Femur (tissue), 1 donor: ENCODE data around the gene PTPRT.

Experiments
- DNase-seq: peaks from one replicate; pipeline ENCODE4 v3.0.0-alpha.2; 2017

PTPRT gene

DNA sequence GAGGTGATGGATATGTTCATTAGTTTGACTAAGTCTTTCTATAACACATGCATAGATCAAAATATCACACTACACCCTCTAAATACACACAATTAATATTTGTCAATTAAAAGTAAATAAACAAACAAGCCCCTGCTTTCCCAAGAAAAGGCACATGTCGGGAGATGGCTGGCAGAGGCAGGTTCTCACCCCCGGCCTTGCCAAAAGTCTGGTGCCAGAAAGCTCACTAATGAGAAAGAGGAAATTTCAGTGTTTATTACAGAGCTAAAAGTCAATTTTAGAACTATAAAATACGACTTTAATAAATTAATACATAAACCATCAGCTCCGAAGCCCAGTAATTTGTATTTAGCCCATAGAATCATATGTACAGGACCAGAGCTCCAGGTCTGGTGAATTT, 404.7 kb downstream of the PTPRT start:
- DNase-seq = no peak

DNA sequence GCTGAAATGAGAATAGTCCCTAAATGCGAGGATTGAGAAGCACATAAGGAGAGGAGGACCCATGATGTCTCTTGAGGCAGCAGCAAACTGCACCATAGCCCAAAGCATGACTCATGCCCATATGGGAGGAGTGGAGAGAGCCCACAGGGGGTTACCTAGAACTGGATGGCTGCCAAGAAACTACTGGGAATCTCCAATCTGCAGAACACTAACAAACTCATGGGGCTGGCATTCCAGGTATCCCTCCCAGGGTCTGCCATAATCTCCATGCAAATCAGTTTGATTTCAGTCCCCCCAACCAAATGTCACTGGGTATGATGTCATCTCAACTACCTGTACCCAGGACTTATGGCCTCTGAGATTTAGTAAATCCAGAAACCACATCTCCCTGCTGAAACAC, 410.5 kb downstream of the PTPRT start:
- no peak for DNase-seq

DNA sequence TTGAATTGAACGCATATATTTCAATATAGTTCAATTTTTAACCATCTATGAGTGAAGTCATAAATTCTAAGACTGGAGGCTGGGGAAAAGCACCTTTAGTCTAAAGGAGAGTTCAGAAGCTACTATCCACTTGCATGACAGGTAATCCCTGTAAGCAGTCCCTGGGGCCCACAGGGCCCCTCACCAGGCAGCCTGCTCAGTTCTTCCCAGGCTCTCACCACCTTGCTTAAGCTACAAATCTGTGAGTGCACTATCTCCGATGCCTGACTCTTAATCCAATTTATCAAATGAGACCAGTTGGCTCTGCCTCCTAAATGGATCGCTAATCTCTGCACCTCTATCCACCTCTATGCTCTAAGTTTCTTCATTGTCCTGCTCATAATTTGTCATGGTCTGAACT, 413.8 kb downstream of the PTPRT start:
- no peak for DNase-seq

DNA sequence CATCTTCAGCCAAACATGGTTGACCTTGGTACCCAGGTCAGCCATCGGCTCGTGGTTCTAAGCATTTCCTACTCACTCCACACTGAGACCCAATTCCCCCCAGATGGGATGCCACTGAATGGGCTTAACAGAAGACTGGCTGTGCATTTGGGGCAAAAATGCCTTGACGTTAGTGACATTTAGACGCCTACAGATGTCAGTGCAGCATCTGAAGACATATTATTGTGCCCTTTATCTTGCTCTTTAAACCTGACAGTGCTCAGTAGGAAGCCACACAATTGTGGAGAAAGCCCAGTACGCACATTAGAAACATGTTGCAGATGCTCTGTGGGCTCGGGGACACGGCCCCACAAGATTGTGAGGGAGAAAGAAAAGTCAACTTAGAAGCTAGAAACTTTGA, 414.7 kb downstream of the PTPRT start:
- DNase-seq = no peak

DNA sequence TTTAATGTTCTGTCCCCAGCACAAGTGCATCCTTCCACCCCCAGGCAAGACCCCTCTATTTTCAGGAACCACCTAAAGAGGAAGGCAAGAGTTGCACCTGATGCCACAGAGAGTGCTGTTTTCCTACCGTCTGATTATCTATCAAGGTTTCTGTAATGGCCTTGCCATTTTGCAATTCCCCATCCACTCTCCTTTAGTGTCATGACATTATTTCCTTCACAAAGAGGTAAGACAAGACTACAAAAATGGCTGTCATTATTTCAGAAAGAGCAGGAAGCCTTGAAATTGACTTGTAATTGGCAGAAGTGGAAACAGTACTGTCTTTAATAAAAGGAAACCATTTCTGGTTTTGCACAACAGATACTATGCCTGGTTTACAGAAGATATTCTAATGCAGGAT, 426.7 kb downstream of the PTPRT start:
- no peak for DNase-seq

DNA sequence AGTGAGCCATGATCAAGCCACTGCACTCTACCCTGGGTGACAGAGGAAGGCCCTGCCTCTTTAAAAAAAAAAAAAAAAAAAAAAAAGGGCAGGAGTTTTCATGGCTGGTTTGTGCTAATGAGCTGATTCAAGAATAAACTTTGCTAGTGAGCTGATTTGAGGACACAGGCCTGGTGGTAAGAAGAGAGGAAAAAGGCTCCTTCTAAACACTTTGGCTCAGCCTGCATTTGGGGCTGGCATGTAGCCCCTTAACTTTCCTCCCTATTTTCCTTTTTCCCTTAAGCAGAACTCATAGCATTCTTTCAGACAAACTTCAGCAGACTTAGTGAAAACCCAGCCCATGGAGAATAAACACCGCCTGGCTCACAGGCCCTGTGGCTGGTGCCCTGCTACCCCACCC, 432.7 kb downstream of the PTPRT start:
- DNase-seq = no peak

DNA sequence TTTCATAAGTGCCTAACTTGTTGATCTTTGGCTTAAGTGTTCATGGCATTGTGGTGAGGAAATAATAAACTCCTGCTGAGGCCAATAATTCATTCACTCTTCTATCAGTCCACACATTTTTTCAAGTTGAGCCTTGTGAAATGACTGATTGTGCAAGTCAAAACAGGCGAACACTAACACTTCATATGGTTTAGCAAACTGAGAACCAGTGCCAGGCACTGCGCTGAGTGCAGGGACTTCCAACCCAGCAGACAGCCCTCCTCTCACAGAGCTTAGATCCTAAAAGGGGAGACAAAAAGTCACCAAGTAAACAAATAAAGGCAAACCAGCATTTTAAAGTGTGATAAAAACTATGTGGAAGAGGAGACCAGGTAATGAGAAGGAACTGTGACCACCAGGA, 435.0 kb downstream of the PTPRT start:
- DNase-seq = no peak

DNA sequence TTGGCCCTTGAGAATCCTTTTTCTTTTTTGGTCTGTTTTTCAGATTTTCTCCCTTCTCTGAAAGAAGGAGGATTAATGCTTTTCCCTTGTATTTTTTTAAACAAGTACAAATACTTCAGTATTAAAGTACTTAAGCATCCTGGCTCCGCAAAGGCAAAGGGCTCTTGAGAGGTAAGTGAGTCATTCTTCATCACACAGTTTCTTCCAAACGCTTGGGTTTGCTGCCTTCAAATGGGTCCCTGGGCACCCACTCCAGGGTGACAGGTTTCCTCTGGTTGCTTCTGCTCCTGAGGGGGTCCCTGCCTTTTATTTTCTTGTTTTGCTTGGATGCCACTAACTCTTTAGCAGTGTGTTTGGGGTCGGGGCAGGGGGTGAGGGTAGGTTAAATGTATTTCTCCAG, 437.1 kb downstream of the PTPRT start:
- DNase-seq = no peak

DNA sequence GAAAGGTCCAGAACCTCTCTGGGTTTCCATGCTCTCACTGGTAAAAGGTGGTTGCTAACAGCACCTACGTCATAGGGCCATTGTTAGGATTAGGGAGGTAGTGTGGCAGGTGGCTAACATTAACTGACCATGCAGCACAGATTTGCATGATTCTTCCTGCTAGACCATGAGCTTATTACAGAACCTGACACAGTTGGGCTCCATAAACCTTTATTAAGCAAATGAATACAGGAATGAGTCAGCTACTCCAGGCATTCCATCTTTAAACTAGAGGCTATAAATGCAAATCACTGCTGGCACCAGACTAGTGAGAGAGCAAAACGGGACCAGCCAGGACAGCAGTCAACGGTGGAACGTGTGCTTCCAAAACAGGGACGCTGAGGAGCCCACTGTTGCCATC, 440.1 kb downstream of the PTPRT start:
- no peak for DNase-seq

DNA sequence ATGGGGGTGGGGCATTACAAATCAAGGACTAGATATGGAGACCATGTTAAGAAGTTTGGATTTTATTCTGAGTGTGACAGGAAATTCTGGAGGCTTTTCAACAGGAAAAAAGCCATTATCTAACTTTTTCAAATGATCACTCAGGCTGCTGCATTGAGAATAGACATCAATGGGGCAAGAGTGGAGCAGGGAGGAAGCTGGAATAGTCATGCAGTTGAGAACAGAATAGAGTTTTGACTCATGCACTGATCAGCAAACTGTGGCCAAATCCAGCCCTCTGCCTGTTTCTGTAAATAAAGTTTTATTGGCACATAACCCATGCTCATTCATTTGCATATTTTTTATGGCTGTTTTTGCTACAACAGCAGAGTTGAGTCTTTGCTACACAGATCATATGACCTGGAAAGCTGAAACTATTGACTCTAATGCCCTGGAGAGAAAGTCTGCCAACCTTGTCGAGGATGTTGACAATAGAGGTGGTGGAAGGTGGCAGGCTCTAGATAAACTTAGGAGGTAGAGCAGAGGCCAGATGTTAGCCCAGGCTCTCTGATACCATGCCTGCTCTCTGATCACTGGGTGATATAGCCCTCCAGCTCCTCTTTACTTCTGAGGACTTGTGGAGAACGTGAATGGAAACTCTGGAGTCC, 441.8 kb downstream of the PTPRT start:
- no peak for DNase-seq

DNA sequence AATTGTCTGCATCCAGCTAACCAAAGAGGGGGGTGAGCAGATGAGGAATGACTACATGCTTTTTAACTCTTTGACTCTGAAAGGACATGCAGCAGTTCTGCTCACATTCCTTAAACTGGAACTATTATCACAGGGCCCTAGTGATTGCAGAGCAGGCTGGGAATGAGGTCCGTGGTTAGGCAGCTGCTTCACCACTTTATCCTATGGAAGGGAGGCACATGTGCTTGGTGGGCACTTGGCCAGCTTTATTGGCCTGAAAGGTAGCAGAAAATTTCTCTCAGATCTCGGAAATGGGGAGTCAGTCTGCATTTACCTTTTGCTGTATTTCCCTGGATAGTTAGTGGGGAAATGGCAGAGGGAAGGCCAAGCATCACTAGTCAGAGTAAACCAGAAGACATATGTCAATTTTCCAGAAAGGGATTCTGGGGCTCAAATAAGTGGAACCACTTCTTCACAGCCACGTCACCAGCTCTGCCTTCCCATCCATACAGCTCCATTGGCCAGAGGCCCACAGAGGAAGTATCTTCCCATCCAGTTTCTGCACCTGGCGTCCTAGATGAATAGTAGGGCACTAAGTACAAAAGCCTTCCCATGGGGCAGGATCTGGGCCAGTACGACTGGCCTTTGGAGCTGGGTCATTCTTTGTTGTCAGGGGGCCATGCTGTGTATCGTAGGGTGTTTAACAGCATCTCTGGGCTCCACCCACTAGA, 444.8 kb downstream of the PTPRT start:
- DNase-seq = no peak

DNA sequence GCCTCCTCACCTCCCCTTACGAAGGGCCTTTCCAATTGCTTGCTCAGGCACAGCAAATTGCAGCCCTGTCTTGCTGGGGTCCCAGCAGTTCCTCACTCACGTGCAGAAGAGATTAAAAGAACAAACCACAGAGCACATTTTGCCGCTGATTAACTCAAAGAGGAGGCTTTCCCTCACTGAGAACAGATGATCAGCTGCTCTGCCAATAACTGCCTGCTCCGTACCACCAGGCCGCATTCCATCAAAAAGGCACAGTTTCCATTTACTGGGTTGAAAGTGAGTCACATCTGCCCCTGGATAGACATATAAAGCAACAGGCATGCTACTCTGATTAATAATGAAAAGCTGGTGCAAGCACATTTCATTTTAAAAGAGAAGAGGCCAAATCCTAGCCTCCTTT, 446.8 kb downstream of the PTPRT start:
- DNase-seq = no peak

DNA sequence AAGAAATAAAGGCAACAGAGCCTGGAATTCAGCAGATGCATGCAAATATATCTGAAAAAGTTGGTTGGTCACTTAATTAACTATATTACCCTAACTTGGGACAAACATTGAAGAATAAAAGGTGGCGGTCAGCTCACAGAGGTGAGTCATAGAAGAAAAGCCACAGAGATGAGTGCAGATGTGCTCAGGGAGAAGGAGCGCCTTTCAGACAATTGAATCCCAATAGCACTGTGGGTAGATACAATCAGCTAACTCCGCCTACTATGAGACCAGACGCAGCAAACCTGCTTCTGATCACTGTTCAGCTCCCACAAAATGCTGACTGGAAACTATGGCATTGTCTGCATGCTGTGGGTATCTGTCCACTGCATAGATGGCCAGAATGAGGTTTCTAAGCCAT, 447.8 kb downstream of the PTPRT start:
- no peak for DNase-seq

DNA sequence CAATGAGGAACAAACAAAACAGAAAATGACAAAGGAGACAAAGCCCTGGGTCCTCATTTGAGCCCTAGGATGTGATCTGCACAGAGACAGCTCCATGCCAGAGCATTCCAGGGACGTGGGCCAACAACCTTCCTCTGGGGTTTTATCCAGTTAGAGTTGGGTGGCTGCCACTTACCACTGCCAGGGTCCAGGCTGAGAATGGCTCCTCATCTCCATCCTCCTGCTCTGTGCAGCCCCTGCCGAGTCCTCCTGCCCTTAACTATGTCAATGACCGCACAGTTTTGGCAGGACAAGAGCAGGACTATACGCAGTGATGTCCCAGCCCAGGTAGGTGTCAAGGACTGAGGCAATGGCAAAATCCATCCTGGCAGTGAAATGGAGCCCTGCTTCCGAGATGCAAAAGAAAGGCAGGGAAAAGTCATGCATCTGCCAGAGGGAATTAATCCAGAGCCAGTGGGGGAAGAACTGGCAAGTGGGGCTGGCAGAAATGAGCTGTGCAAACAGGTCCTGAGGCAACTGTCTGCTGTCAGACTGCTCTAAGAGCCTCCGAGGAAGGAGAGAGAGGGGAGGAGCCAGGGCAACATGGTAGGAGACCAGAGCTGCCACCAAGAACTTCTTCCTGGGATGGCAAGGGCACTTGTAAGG, 449.4 kb downstream of the PTPRT start:
- DNase-seq = peak; percentile 23

DNA sequence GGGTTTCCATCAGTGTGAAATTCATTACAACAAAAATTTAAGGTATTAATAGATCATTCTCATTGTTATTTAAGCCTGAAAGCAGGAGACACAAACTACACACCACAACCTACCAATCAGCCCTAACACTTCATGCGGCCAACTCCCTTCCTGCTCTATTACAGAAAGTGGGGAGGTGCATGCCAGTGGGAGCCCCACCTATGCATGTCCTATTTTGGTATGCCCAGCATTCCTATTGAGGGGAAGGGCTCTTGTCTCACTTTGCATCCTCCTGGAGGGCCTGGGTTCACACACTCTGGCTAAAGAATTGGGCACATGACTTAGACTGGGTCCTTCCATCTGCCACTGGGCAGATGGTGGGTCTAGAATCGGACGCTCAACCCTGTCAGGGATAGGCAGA, 450.0 kb downstream of the PTPRT start:
- no peak for DNase-seq

DNA sequence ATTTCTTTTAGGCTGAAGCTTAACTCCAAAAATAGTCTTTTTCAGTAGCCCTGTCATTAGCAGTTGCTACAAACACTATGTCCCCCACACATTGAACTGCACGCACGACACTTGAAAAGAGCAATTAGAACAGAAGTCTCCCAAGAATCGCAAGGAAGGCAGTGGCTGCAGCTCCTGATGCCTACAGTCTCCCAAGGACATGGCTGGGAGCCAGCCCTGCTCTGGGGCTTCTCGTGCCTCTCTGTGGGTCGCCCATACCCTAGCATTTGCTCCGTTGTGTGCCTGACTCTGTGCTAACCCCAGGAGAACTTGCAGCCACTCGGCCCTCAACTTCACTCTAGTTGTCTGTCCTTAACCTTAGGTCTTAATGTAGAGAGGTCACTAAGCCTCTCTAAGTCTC, 454.2 kb downstream of the PTPRT start:
- no peak for DNase-seq

DNA sequence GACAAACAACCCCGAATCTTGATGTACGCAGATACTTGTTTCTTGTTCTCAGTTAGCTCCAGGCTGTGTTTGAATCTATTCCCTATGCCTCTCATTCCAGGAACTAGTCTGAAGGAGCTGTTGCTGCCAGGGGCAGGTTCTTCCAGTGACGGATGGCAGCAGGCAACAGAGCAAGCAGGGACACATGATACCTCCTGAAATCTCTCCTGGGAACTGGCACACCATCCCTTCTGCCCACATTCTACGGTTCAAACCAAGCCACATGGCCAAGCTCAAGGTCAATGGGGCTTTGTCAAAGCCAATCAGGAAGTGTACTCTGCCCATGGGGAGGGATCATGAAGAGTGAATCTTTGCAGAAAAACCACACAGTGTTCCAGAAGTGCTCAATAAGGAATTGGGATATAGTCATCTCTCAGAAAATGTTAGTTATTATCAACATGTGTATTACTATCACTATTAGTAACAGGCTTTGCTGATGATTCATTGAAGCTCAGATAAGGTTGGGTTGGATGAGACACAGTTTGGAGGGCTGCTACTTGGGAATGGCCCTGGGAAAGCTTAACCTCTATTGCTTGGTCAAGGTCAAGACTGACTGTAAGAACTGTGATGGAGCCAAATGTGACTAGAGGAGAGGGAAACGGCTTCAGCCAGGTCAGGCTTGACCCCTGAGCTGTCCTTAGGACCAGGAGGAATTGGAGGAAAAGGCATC, 454.9 kb downstream of the PTPRT start:
- DNase-seq = no peak

DNA sequence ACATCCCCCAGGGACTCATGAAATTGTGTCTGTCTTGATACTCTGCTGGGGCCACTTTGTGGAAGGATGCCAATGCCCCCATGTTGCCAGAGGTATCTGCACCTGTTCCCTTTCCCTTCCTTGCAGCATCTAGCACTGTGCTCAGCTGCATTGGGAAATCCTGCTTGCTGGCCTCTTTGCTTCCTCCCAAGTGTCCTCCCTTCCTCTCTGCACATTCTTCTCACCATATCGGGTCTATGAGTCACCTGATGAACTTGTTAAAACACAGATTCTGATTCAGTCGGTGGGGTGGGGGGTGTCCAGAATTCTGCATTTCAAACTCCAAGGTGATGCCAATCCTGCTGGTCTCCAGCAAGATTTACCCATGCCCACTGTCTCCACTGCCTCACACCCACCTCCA, 467.8 kb downstream of the PTPRT start:
- DNase-seq = no peak

DNA sequence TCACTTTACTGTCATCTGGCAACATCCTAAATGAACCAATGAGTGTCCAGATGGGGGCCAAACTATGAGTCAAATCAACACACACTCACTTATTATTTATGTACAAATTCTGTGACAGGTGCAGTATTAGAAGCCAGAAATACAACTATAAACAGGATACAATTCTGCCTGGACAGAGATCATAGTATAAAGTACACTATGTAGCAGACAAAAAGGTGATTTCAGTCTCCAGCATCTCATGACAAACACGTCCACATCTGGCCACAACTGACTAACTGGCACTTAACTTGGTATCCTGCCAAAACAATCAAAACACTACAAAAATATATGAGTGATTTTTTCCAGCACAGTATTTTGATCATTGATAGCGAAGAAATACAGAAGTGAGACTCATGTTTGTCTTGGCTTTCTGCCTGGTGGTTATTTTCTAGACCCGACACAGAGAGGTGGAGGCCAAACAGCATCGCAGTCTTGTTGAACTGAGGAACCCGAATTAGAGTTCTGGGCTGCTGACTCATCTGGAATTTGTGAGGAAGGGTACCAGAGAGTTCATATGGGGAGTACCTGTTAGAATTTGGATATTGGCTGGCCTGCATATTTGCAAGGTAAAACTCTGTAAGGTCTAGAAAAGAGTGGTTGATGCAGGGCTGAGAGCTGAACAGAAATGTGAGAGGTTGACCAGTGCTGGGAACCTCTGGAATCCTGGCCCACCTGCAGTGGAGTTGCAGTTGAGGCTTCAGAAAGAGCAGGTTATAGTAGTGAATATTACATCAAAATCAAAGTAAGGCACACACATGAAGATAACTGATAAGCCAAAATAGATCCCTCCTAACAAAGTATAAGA, 475.2 kb downstream of the PTPRT start:
- DNase-seq = no peak

DNA sequence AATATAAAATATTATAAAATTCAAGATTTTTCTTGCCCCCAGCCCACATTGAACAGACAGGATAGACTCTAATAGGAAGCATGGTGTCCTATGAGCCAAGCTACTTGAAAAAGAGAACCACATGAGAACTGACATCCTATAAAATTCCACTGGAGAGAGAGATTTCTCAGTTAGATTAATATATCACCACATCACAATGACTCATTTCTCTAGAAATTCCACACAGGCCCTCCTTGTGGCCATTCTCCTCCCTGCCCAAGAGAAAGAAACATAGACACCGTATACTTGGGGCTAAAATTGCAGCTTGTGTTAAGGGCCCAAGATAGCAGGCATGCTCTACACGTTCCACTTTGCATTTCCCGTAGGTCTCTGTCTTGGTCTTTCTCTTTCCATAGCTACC, 481.4 kb downstream of the PTPRT start:
- DNase-seq = no peak

DNA sequence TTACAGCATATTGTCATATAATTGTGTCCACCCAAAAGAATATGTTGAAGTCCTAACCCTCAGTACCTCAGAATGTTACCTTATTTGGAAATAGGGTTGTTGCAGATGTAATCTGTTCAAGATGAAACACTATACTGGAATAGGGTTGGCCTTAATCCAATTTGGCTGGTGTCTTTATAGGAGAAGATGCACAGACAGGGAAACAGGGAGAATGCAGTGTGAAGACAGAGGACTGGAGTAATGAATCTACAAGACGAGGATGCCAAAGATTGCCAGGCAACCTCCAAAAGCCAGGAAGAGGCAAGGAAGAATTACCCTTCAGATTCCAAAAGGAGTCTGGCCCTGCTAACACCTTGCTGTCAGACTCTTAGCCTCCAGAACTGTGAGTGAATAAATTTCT, 482.9 kb downstream of the PTPRT start:
- no peak for DNase-seq

DNA sequence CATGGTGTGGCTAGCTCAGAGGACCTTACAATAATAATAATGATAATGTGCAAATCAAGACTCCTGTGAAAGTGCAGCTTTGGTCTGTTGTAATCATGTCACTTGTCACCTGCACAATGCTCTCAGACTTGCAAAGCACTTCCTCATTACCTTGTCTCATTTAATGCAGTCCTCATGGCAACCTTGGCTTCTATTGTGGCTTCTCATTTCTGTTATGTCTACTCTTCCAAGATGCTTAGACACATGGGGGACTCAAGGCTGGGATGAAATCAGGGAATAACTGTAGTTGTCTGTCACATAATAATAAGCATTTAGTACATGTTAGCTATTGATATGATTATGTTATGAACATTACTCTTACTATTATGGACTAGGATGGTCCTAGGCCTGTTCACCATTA, 484.2 kb downstream of the PTPRT start:
- no peak for DNase-seq

DNA sequence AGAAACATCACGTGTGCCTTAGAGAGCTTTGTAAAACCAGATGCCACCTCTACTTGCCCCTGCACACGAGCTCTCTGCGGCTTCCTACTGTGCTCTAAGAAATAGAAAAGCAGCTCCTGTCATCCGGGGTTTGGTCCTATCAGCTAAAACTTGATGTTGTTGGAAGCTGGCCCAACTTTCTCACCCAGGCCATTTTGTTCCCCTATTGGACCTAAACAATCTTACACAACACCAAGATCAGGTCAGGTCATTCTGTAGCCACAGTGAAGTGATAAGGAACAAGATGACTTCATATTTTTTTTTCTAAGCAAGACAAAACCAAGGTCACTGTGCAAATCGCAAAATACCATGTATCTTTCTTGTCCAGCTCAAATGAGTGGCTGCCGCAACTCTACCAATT, 486.0 kb downstream of the PTPRT start:
- no peak for DNase-seq
